HG03103 (cell line): Measurements from ENCODE around the gene PRKN.

Experiments used
- ATAC-seq: cut with Tn5 transposase; IDR thresholded peaks from one replicate; pipeline ENCODE4 v1.9.1; 2021; ENCODE audit warnings: low read depth; ENCODE audit not compliant: unreplicated experiment

Gene PRKN

GRCh38 chr6:162267126-162267525 lies 460.4 kb downstream of the PRKN start:
- no peak for ATAC-seq

GRCh38 chr6:162264581-162264980 lies 463.0 kb downstream of the PRKN start:
- no peak for ATAC-seq

- ATAC-seq, result no peak
These were observed 464.9 kb downstream of the PRKN start for GRCh38 chr6:162262466-162263196.

GRCh38 chr6:162261598-162261997 lies 466.0 kb downstream of the PRKN start:
- ATAC-seq, result no peak

GRCh38 chr6:162260027-162260426 lies 467.5 kb downstream of the PRKN start:
- no peak for ATAC-seq

- ATAC-seq, result no peak
These were observed 468.9 kb downstream of the PRKN start for GRCh38 chr6:162258647-162259046.

GRCh38 chr6:162256361-162256760 lies 471.2 kb downstream of the PRKN start:
- ATAC-seq, result no peak

GRCh38 chr6:162251257-162251656 lies 476.3 kb downstream of the PRKN start:
- ATAC-seq, result no peak

- no peak for ATAC-seq
These were observed 477.5 kb downstream of the PRKN start for GRCh38 chr6:162249907-162250642.

GRCh38 chr6:162245830-162246420 lies 481.6 kb downstream of the PRKN start:
- no peak for ATAC-seq

- ATAC-seq, result no peak
These were observed 483.5 kb downstream of the PRKN start for GRCh38 chr6:162244031-162244430.

GRCh38 chr6:162242915-162243314 lies 484.7 kb downstream of the PRKN start:
- ATAC-seq, result no peak

- no peak for ATAC-seq
These were observed 488.2 kb downstream of the PRKN start for GRCh38 chr6:162239330-162239729.

- ATAC-seq, result no peak
These were observed 488.9 kb downstream of the PRKN start for GRCh38 chr6:162238675-162239074.

GRCh38 chr6:162237331-162237730 lies 490.2 kb downstream of the PRKN start:
- no peak for ATAC-seq

- no peak for ATAC-seq
These were observed 492.9 kb downstream of the PRKN start for GRCh38 chr6:162234631-162235030.

- no peak for ATAC-seq
These were observed 497.3 kb downstream of the PRKN start for GRCh38 chr6:162230147-162230752.

GRCh38 chr6:162229093-162229492 lies 498.5 kb downstream of the PRKN start:
- no peak for ATAC-seq

- ATAC-seq, result no peak
These were observed 500.8 kb downstream of the PRKN start for GRCh38 chr6:162226803-162227202.

- no peak for ATAC-seq
These were observed 505.0 kb downstream of the PRKN start for GRCh38 chr6:162222521-162222920.

GRCh38 chr6:162220876-162221275 lies 506.7 kb downstream of the PRKN start:
- no peak for ATAC-seq
